22Rv1 (cell line): ENCODE results near the gene RPS6KL1.

Experiments
- ZFX ChIP-seq: fragments of 450-650 bp; IDR thresholded peaks from 2 replicates; pipeline ENCODE4 v1.6.1; 2017; ENCODE audit warnings: antibody characterized with exemption, borderline replicate concordance
- TF ChIP-seq, protein P1 (sequence below): fragments of 450-650 bp; IDR thresholded peaks from 2 replicates; pipeline ENCODE4 v1.5.1; 2017; ENCODE audit warnings: mild to moderate bottlenecking

DNA sequence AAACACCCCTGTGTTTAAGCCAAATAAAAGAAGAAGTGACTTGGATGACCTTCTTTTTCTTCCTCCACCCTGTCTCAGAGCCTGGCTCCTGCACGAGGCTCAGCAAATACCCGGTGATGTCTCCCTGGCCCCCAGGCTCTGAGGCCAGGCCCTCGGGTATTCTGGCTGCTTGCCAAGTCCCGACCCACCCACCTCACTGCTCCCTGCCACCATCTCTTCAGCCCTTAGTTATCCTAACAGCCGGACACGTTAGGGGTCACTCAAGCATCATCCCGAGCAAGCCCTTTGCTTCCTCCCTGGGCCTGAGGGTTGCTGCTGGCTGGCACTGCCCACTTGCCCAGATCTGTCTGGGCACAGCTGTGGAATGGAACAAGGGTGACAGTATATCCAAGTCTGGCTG lies 7.2 kb downstream of the RPS6KL1 start:
- TF ChIP-seq, protein P1, sequence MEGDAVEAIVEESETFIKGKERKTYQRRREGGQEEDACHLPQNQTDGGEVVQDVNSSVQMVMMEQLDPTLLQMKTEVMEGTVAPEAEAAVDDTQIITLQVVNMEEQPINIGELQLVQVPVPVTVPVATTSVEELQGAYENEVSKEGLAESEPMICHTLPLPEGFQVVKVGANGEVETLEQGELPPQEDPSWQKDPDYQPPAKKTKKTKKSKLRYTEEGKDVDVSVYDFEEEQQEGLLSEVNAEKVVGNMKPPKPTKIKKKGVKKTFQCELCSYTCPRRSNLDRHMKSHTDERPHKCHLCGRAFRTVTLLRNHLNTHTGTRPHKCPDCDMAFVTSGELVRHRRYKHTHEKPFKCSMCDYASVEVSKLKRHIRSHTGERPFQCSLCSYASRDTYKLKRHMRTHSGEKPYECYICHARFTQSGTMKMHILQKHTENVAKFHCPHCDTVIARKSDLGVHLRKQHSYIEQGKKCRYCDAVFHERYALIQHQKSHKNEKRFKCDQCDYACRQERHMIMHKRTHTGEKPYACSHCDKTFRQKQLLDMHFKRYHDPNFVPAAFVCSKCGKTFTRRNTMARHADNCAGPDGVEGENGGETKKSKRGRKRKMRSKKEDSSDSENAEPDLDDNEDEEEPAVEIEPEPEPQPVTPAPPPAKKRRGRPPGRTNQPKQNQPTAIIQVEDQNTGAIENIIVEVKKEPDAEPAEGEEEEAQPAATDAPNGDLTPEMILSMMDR, result no peak
- TF ChIP-seq ZFX, result no peak
